ENCODE data around the gene SP100.

The SP100 gene

GRCh38 chr2:230592775-230593174 lies 176.8 kb downstream of the SP100 start:
- peaks cover 15% of the 10 kb centered on the region for H3K4me1 Mint-ChIP-seq (ENCODE audit: low read depth)
- no peak overlapping the region for H3K4me3 Mint-ChIP-seq
- H3K36me3 Mint-ChIP-seq (ENCODE audit: low read depth), result no peaks in the 10 kb centered on the region
- intact Hi-C loops (cut with micrococcal nuclease), result no loop called here
- no peak overlapping the region for H3K27ac Mint-ChIP-seq
- H3K27me3 Mint-ChIP-seq, result peaks cover 21% of the 10 kb centered on the region
- no peaks in the 10 kb centered on the region for H3K9me3 Mint-ChIP-seq

Data from dendritic cell treated with granulocyte-macrophage colony-stimulating factor and Interleukin-4, amounts not matched to agents 40 ng/mL and 50 ng/mL, for 4 days (primary cell).